GM21515 (cell line): Measurements from ENCODE around the gene ANTXR1.

Experiments used
- ATAC-seq: cut with Tn5 transposase; IDR thresholded peaks from one replicate; pipeline ENCODE4 v1.9.1; 2021; ENCODE audit not compliant: unreplicated experiment

Gene ANTXR1

GRCh38 chr2:69001879-69002278 lies 11.1 kb upstream of the ANTXR1 start:
- no peak for ATAC-seq

GRCh38 chr2:69003731-69004130 lies 9.2 kb upstream of the ANTXR1 start:
- no peak for ATAC-seq

GRCh38 chr2:69007169-69007568 lies 5.8 kb upstream of the ANTXR1 start:
- ATAC-seq: no peak

GRCh38 chr2:69007603-69008002 lies 5.4 kb upstream of the ANTXR1 start:
- no peak for ATAC-seq

GRCh38 chr2:69010437-69011194 lies 2.4 kb upstream of the ANTXR1 start:
- no peak for ATAC-seq

- no peak for ATAC-seq
Measured at GRCh38 chr2:69011611-69012157, 1.3 kb upstream of the ANTXR1 start.

- ATAC-seq: no peak
Measured at GRCh38 chr2:69012310-69013141, 453 bp upstream of the ANTXR1 start.

GRCh38 chr2:69013840-69014821 lies 1.2 kb downstream of the ANTXR1 start:
- ATAC-seq: no peak

GRCh38 chr2:69017080-69017479 lies 4.1 kb downstream of the ANTXR1 start:
- no peak for ATAC-seq

- ATAC-seq: no peak
Measured at GRCh38 chr2:69017835-69018234, 4.9 kb downstream of the ANTXR1 start.

GRCh38 chr2:69018678-69019095 lies 5.7 kb downstream of the ANTXR1 start:
- no peak for ATAC-seq

- no peak for ATAC-seq
Measured at GRCh38 chr2:69020496-69021426, 7.8 kb downstream of the ANTXR1 start.

GRCh38 chr2:69021727-69022126 lies 8.7 kb downstream of the ANTXR1 start:
- no peak for ATAC-seq

GRCh38 chr2:69022548-69022947 lies 9.6 kb downstream of the ANTXR1 start:
- ATAC-seq: no peak

GRCh38 chr2:69023236-69023635 lies 10.3 kb downstream of the ANTXR1 start:
- no peak for ATAC-seq

GRCh38 chr2:69026026-69026425 lies 13.0 kb downstream of the ANTXR1 start:
- ATAC-seq: no peak

- no peak for ATAC-seq
Measured at GRCh38 chr2:69026691-69027459, 13.9 kb downstream of the ANTXR1 start.

- ATAC-seq: no peak
Measured at GRCh38 chr2:69030800-69031428, 17.9 kb downstream of the ANTXR1 start.
